ENCODE results near the gene PRR35.

Gene PRR35

DNA sequence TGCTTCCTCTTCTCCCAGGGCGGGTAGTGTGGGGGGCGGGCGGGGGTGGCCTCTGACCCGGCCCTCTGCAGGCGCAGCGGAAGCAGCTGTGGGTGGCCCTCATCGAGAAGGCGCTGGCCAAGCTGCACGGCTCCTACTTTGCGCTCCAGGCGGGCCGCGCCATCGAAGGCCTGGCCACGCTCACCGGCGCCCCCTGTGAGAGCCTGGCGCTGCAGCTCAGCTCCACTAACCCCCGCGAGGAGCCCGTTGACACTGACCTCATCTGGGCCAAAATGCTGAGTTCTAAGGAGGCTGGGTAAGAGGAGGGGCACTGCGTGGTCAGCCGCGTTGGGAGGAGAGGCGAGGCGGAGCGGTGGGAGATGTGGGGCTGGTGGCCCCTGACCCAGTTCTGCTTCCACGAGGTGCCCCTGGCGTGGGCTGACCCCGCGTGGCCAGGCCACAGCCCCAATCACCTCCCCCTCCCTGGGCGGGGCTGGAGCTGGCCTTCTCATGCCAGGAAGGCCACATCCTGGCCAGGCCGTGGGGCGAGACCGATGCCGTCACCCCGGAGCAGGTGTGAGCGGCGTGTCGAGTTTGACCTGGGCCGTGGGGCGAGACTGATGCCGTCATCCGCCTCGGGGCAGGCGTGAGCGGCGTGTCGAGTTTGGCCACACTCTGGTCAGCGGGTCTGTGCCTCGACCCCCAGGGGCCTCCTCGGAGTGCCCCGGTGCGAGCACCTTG, 10.5 kb upstream of the PRR35 start:
- no peak for DNase-seq

DNA sequence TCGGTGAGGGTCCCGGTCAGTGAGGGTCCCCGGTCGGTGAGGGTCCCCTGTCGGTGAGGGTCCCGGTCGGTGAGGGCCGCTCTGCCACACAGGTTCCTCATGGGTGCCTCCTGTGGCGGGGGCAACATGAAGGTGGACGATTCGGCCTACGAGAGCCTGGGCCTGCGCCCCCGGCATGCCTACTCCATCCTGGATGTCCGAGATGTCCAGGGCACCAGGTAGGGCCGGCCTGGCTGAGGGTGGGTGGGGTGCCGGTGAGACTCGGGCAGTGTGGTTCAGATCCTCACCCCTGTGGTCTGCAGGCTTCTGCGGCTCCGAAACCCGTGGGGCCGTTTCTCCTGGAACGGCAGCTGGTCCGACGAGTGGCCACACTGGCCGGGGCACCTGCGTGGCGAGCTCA, 9.0 kb upstream of the PRR35 start:
- no peak for DNase-seq

DNA sequence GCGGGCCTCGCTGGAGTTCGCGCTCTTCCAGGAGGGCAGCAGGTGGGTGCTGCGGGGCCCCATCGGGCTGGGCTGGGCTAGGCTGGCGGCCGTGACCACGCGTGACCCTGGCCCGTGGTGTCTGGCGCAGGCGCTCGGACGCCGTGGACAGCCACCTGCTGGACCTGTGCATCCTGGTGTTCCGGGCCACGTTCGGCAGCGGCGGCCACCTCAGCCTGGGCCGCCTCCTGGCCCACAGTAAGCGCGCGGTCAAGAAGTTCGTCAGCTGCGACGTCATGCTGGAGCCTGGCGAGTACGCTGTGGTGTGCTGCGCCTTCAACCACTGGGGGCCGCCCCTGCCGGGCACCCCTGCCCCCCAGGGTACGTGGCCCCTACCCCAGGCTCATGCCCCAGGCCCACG, 8.0 kb upstream of the PRR35 start:
- no peak for DNase-seq

DNA sequence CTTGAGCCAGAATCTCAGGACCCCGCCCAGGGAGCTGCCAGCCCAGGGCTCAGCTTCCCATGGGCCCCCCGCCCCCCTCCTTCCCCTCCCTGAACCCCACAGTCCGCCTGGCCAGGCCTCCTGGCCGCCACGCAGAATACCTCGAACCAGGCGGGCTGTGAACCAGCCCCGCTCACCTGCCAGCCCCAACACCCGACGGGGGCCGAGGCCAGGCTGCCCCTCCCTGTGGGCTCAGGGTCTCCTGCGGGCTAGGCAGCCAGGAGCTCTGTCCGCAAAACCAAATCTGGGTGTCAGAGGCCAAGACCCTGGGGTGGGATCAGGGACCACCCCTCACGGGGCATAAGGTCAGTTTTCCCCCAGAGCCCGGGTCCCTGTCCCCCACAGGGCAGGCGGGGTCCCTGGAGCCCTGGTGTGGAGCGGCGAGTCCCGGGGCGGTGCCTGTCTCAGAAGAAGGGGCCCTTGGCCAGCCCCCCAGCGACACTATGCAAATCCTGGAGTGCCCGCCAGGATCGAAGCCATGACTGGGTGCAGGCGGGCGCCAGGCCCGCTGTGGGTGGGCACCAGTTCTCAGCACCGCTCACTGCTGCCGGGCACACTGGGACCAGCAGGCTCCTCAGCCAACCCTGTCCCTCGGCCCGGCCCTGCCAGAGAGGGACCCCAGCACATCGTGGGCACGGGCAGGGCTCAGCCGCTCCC, 6.4 kb upstream of the PRR35 start:
- no peak for DNase-seq

DNA sequence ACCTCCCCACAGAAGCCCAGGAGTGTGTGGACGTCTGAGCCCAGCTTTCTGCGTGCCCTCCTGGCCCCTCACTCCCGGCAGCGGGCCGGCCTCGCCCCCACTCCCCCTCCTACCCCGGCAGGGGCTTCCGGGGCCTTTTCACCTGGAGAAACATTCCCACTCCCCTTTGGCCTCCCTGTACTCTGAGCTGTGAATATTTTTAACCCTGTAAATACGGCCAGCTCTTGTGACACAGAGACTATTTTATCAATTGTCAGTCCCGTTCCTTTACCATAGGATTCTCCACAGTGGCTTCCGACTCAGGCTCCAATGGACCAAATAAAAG, 5.9 kb upstream of the PRR35 start:
- DNase-seq, result no peak

DNA sequence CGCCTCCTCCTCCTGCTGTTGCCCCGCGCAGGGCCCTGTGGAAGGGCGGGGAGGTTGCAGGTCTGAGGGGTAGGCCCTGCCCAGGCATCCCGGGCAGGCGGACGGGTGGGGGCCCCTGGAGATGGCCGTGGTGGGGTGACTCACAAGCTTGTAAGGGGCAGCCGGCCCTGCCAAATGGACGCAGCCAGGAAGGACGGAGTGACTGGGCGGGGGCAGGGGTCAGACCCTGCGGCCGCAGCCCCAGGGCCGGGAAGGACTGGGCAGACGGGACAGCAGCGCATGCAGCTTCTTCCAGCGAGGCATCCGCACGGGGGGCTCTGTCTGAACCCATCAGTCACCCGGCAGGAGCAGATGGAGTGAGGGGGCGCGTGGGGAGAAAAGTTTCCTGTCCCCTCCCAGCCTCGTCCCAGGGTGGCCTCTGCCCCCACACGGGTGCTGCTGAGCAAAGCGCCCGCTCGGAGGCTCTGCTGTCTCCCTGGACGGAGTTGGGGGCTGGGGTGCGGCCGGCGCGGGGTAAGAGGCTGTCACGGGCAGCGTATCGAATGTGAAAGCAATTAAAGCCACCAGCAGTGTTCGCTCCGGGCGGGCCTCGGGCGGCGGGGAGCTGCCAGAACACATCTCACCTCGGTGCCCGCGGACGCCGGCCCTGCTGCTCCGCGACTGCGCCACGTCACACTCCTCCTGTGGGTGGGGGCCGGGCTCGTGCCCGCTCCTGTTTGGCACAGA, 5.4 kb upstream of the PRR35 start:
- DNase-seq, result no peak

DNA sequence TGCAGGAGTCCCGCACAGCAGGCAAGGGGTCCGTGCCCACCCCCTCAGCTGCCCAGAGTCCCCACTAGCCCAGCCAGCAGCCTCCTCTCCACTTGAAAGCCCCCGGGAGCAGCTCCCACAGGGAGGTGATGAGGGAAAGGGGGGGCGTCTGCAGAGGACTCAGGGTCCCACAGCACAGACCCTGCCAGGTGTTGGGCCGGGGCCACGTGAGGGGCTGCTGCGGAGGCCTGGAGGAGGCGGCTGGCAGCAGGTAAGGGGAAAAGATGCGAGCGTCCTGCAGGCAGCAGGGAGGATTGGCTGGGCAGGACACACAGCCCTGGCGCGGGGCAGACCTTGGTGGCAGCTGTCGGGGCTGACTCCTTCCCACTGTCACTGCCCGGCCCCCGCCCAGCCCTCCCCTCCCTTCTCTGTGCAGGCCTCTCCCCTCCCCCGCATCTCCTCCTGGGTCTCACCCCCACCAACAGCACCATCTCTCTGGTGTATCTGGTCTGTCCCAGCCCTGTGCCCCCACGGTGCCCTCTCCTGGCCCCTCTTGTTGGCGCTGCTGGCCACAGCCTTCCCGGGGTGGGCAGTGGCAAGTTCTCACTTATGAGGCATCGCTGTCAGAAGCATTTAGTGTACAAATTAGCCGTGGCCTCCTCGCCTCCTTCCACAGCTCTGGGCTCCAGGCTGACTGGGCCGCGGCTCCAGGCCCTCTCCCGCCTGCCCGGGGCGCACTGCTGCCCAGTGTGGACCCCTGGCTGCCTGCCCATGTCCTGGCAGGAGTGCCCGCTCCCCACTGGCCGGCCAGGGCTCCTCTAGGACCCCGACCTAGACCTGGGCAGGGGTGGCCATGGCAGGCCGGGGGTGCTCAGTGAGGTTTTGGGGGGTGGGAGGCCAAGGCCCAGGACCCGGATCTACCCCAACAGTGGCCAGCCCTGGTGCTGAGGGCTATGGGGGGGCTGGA, 4.4 kb upstream of the PRR35 start:
- no peak for DNase-seq

DNA sequence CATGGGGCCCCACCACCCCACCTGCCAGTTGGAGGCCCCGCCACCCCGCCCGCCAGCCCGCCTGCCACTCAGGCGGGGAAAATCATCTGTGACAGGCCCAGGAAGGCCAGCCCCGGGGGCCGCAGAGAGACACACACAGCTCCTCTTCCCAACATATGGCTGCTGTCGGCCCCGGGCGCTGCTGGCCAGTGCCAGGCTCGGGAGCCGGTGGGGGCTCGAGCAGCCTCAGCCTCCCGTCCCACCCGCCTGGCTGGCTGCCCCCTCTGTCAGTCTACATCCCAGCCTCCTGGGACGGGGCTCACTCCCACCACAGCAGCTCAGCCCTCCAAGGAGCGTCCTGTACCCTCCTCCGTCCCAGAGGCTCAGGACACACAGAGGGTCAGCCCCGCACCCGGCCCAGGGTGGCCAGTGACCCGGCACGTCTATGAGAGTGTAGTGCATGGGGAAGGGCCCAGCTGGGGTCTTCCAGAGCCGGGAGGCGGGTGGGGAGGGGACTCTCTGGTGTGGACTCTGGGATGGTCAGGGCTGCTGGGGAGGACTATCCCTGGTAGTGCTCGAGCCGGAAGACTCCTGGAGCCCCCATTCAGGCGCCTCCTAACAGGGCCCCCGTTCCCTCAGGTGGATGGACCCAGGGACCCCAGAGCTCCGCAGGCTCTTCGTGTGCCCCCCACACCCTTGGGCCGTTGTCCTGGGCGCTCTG, 3.6 kb upstream of the PRR35 start:
- DNase-seq, result no peak

DNA sequence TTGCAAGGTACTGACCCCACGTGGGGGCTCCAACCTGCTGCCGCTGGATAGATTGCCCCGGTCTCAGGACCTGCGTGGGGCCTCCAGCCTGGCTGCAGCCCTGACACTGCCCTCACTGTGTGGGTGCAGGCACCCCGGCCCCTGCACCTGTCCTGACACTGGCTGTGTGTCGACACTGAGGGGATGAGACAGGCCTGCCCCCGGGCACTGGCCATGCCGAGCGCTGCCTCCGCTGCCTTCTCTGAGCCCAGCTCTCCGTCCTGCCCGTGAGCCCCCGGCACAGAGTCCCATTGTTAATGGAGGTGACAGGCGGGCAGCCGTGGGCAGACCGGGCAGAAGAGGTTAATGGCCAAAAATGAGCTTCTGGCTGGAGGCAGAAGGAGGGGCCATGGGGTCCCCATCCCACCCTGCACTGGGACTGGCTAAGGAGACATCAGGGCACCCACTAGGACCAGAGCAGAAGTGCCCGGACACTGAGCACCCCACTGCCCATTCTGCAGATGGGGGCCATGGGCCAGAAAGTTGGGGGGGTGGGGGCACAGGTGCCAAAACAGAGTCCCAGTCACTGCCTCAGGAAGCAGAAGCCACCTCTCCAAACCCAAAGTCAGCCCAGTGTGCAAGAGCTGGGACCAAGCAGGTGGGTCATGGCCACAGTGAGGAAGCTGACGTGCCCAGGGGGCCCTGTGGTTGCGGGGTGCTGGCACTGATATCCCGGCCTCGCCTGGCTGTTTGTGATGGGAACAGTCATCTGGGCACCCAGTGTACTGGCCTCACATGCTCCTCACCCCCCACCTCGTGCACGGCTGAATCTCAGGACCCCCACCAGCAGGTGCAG, 2.5 kb upstream of the PRR35 start:
- no peak for DNase-seq

DNA sequence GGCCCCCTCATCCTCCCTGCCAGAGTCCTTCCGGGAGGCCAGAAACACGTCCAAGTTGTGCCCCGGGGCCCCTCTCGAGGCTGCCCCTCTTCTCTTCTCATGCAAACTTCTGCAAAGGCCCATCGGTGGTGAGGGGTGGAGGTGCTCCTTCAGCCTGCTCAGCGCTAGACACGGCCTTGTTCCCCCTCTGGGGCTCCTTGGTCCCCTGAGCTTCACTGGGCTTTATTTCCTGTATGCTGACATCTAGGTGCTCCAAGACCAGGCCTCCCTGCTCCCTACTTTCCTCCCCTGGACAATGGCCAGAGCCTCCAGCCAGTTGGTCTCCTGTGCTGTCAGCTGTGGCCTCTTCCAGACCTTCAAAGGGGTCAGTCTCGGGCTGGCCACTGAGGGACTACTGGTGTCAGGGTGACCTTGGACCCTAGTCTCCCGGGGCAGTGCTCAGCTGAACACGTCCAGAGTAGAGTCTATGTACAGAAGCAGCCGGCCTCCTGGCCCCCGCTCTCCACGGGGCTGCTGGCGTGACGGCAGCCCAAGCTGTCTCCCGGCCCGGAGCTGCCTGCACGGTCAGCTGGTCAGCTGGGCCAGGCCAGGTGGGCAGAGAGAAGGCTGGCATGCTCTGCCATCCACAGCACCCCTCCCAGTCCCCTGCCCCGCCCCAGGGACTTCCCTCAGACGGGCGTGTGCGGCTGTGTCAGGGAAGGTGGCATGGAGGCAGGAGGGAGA, 1.7 kb upstream of the PRR35 start:
- no peak for DNase-seq

DNA sequence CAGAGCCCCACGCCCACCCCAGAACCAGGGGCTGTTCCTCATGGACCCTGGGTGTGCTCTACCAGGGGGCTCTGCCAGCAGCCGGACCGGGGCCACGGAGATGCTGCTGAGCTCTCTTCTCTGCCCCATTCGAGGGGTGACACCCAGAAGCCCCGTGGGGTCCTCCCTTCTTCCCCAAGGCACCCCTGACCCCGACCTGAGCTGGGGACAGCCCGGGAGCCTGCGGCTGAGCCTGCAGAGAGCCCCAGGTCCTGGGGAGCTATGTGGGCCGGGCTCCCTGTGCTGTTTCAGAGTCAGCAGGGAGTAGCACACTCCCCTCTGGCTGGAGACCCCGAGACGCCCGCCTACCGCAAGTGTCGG, 1.2 kb upstream of the PRR35 start:
- DNase-seq, result no peak

DNA sequence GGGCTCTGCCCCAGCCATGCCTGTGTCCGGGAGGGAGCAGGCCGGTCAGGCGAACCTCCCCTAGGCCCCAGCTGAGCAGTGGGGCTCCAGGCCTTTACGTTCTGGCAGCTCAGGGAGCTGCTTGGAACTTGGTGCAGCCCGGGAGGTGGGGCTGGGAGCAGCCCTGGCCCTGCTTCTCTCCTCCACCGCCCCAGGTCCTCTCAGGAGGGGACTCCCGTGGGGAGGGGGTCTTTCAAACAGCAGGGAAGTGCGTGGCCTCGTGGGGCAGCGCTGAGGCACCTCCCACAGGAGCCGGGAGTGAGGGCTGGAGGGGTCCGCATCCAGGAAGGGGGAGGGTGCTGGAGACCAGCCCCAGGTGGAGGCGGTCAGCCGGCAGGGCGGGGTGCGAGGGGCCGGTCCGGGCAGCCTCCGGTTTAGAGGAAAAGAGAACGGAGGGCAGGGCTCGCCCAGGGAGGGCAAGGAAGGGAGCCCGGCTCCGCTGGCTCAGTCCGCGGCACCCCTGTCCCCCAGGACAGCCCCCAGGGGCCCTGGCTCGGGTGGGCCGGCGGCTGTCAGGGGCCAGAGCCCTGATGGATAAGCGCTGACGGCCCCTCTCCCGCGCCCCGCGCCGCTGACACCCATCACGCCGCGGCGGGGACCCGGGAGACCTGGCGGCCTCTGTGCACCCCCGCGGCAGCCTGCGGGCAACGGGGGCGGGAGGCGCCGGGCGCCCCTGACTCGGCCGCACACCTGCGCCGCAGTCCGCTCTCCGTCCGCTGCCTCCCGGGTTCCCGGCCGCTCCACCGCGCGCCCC, 587 bp upstream of the PRR35 start:
- DNase-seq, result no peak

DNA sequence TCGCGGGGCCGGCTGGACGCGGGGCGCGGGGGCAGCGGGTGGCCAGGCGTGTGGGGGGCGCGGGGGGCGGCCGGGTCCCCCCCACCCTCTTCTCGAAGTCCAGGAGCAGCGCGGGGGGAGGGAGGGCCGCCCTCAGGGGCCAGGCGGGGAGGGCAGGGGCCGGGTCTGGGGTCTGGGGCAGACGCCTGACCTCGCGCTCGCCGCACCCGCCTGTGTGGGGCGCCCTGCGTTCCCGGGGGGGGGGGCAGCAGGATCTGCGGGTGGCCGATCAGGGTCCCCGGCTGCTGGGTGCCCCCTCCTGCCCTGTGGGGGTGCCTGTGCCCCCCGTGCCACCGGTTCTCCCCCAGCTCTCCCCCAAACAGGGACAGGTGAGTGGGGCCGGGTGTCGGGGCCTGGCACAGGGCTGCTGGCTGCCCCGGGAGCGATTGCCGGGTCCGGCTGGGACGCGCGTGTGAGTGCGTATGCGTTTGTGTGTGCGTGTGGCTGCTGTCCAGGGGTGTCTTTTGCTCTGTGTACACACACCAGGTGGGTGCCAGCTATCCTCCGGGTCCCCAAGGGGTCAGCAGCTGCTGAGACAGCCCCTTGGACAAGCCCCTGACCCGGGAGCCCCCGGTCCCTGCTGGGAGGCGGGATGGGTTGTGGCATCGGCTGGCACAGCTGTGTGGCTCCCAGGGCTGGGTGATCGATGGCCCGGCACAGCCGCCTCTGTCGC, 663 bp downstream of the PRR35 start:
- DNase-seq, result no peak

DNA sequence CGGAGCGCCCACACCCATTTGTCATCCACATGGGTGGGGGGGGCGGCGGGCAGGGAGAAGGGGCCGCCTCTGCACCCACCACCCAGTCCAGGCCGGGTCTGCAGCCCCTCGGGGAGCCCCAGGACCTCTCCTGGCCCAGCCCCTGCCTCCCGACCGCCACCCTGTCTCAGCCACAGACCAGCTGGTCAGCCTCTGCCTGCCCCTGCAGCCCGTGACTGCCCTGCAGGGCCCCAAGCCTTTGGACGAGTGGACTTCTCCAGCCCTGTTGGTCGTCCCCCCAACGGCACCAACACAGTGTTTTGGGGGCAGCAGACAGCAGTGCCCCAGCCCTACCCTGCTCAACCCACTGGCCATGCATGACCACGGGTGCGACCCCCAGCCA, 1.2 kb downstream of the PRR35 start:
- no peak for DNase-seq

DNA sequence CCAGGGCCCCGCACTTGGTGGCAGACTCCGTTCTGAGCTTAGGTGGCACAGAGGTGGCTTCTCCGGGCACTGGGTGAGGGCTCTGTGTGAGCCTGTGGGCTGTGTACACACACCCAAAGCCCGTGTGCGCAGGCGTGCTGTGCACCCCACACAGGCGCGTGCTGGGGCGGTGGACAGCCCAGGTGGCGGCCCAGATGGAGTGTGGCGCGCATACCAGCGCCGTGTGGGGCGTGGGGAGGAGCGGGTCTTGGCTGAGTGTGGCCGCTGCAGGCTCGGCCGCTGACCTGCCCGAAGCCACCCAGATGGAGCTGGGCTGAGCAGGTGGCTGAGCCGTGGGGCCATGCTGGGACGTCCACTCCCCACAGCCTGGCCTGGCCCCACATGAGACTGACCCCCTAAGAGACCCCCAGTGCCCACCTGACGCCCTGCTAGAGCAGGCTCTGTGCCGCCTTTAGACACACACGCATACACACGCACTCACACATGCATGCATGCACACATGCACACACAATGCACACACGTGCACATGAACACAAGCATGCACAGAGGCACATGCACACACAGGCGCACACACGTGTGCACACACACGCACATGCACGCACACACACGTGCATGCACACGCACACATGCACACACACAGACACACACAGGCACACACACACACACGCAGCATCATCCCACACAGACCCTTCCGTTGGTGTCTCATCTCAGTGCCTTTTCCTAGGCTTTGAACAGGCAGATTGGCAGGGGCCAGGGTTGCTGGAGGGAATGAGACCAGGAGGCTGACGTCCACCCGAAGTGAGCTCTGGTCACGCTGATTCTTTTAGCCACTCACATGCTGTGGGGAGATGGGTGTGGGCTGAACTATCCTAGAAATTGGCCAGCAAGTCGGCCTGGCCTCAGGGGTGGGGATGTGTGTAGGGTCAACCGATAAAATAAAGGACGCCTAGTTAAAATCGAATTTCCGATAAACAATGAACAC, 2.1 kb downstream of the PRR35 start:
- DNase-seq, result no peak

DNA sequence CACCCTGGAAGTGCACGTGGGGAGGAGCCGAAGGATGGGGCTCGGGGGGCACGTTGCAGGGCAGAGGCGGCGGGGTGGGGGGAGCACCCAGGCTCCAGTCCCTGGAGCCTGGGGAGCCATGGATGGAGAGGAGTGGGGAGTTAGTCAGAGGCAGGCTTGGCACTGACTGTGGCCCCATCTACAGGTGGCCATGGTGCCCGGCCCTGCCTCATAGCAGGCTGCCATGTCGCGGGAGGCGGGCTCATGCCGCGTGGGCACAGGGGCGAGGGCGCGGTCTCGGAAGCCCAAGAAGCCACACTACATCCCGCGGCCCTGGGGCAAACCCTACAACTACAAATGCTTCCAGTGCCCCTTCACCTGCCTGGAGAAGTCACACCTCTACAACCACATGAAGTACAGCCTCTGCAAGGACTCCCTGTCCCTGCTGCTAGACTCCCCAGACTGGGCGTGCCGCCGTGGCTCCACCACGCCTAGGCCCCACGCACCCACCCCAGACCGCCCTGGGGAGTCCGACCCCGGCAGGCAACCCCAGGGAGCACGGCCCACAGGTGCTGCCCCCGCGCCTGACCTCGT, 3.0 kb downstream of the PRR35 start:
- DNase-seq, result no peak

DNA sequence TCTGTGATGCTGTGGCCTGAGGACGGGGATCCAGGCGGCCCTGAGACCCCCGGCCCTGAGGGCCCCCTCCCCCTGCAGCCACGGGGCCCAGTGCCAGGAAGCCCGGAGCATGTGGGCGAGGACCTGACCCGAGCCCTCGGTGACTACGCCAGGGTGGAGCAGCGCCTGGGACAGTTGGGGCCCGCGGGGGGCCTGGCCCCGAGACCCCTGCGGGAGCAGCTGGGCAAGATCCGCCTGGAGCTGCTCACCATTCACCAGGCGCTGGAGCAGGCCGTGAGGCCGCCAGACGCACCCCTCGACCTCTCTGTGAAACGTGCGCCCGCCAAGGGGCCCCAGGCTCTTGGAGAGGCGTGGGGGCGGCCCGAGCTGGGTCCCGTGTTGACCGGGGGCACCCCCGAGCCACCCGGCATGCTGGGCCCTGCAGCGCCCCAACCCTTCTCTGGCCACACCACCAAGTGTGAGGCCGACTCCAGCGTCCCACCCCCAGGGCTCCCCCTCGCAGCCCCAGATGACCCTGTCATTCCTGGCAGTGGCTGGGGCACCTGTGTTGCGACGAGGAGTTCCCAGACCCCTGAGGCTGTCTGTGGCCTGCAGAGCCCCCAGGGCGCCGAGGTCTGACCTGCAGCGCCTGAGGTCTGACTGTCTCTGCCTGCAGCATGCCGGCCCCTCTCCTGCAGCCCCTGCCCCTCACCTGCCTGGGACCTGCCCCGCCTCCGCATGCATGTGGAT, 4.7 kb downstream of the PRR35 start:
- no peak for DNase-seq

Measured in stimulated activated naive CD4-positive, alpha-beta T cell (primary cell).